HG02623 (cell line): Measurements from ENCODE around the gene VAC14.
A peak's percentile ranks its signal among the peaks of the same experiment; 100 is the strongest.
"Not testable (repeated sequence)": the region's sequence is repeated elsewhere in the genome, so short reads cannot be mapped to it uniquely, and the experiment has no call there.

ENCODE experiments used
- ATAC-seq: cut with Tn5 transposase; IDR thresholded peaks from one replicate; pipeline ENCODE4 v1.9.1; 2021; ENCODE audit warnings: moderate library complexity; ENCODE audit not compliant: unreplicated experiment

Gene VAC14

DNA sequence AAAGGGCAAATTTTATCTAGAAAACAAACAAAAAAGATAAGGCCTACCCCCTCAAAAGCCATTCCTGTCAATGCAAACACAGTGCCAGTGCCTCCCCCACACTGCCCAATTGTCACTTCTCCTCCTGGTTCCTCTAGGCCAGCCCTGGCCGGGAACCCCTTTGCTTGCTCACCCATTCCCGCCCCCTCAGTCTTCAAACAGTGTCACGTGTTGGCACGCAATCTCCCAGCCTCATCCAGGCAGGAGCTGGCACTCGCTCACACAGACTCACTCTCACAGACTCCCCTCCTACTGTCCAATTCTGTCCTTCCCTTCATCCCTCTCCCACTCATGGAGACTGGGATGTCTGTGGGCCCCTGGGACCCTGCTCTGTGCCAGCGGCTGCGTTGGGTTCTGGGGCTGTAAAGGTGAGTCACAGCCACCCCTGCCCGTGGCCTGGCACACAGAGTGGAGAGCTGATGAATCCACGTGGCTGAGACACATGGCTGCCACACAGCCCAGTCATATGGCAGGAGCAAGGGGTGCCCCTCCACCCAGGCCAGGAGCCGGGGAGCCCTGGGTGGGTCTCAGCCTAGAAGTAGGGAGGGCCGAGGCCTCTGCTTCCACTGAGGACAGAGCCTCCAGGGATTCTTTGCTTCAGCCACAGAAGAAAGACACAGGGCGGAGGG is 54.8 kb downstream of the VAC14 start:
- no peak for ATAC-seq

DNA sequence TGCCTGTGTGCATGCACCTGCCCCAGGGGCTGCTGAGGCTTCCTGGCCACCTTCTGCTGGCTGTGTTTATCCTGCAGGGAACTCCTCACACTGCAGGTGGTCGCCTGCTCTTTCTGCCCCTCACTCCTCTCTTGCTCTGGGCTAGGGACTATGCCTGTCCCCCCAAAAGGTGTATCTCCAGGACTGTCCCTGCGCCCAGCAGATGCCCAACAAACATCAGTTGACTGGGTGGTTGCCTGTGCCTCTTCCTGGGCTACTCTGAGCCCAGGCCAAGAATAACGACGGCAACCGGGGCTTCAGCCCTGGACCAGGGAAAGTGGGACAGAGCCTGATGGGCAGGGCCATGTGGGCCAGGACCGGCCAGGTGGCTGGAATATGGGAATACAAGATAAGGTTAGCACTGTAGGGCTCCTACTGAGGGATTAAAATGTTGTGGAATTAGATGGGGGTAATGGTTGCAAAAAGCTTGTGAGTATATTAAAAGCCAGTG is 55.4 kb downstream of the VAC14 start:
- no peak for ATAC-seq

DNA sequence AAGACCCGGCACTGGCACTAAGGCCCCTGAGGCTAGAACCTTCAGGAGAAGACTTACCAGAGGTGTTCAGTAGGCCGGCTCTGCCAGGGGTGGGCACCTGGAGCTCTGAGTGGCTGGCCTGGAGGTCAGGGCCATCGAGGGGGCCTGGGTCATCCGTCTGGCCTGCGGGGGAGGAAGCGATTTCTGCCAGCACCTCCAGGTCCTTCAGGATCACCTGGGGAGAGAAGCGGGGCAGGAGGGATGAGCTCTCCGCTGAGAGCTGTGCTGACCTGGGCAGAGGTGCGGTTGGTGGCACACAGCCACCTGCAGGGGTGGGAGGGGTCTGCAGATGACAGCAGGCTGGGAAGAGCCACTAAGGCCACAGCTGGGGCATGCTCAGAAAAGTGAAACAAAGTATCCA is 56.6 kb downstream of the VAC14 start:
- ATAC-seq: no peak

DNA sequence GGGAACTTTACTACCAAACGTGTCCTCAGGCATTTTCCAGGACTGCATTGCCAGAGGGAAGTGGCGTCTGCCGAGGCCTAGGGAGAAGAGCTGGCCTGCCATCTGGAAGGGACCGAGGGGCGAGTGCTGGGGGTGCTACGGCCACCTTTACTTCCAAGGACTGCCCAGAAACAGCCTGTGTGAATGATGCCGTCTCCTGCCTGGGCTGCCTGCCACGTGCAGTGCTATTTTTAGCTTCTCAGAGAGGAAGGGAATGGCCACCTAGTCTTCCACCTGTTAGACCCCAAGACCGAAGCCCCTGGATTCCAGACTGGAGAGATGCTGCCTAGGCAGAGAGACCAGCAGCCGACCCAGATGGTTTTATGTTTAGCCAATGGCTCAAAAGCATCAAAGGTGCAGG is 57.2 kb downstream of the VAC14 start:
- no peak for ATAC-seq

DNA sequence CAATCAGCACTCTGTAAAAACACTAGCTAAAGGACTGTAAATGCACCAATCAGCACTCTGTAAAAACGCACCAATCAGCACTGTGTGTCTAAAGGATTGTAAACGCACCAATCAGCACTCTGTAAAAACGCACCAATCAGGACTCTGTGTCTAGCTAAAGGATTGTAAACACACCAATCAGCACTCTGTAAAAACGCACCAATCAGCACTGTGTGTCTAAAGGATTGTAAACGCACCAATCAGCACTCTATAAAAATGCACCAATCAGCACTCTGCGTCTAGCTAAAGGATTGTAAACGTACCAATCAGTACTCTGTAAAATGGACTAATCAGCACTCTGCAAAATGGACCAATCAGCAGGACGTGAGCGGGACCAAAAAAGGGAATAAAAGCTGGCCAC is 58.0 kb downstream of the VAC14 start:
- not testable (repeated sequence) for ATAC-seq

DNA sequence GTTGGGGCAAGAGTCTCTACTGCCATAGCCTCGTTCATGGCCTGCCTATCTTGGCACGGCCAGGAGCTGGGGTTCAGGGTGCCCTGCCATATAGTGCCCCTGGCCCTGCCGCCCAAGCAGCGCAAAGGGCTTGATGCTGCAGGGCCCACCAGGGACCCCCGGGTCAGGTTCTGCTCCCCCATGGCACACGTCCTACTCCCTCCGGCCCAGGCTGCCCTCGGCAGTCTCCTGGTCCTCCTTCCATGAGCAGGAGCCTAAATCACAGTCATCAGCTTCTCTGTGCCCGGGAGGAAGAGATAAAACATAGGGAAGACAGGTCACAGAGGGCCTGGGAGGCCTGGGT is 59.2 kb downstream of the VAC14 start:
- no peak for ATAC-seq

DNA sequence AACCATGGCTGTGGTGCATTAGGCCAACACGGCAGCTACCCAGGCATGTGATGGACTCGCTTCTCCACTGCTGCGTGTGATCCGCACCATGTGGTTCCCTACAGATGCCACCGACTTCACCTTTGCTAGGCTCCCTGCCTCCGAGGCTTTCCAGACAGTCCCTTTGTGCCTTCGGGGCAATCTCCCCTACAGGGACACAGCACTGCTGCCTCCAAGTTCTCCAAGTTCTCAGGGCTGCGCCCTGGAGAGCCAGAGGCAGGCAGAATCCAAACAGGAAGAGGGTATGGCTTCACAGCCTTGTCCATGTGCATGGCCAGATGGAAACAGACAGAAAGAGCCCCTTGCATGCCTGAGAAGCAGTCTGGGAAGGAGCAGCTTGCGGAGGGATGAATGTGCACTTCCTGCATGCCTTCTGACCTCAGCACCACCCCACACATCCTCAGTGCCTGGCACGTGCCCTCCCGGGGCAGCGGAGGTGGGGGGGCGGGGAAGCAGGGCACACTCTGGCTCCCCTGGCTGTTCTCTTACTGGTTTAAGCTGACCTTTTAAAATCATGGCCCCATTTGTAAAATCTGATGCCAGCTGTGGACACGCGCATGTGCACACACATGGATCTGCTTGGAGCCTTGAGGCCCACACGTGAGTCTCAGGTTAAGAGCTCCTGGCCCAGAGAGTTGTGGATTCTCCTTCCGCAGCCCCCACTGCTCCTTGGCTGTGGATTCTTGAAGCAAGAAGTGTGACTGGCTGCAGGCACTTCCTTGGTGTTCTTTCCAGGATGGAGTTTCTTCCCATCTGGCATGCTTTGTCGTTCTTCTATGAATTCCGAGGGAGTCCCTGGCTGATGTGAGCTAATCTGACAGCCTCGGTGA is 59.8 kb downstream of the VAC14 start:
- no peak for ATAC-seq

DNA sequence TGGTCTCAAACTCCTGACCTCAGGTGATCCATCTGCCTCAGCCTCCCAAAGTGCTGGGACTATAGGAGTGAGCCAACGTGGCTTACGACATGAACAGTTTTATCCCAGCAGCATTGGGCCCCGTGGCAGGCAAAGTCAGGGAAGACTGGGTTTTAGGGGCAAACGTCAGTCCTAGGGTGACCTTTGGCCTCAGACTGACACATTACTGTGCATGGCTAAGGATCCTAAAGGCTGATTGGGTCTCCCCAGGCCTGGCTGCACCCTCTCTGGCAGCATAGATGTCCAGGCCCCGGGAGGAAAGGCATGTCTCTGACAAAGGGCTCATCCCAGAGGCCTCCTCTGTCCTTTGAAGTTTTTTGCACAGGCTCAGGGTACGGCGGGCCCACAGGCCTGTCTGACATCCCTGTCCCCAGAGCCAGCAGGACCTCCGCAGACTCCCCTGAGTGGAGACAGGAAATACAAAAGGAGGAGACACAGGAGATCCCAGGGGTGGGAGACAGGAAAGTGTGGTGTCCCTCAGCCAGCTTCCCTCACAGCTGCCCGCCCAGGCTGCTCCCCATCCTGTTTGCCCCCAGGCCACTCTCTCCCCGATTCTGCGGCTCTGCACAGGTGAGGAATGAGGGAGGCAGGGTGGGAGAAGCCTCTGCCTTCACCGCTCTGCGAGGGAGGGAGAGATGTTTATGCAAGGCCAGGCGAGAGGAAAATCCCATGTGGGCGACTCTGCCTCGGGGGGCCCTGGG is 60.6 kb downstream of the VAC14 start:
- ATAC-seq: no peak

DNA sequence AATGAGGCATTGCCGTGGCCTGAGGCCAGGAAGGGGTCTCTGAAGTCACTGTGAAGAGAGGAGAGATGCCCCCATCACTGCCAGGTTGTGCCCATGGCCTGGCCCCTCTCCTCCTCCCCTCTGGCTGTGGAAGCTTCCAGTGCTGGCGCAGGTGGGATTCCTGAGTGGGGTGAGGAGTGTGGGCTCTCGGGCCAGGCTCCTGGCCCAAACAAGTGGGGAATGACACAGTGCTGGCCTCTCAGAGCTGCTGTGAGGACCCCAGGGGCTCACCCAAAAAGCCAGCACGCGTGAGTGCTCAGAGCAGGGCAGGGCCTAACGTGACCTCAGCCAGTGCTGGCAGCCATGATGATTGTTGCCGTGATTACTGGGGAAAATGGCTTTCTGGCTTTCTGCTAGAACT is 61.6 kb downstream of the VAC14 start:
- ATAC-seq: no peak

DNA sequence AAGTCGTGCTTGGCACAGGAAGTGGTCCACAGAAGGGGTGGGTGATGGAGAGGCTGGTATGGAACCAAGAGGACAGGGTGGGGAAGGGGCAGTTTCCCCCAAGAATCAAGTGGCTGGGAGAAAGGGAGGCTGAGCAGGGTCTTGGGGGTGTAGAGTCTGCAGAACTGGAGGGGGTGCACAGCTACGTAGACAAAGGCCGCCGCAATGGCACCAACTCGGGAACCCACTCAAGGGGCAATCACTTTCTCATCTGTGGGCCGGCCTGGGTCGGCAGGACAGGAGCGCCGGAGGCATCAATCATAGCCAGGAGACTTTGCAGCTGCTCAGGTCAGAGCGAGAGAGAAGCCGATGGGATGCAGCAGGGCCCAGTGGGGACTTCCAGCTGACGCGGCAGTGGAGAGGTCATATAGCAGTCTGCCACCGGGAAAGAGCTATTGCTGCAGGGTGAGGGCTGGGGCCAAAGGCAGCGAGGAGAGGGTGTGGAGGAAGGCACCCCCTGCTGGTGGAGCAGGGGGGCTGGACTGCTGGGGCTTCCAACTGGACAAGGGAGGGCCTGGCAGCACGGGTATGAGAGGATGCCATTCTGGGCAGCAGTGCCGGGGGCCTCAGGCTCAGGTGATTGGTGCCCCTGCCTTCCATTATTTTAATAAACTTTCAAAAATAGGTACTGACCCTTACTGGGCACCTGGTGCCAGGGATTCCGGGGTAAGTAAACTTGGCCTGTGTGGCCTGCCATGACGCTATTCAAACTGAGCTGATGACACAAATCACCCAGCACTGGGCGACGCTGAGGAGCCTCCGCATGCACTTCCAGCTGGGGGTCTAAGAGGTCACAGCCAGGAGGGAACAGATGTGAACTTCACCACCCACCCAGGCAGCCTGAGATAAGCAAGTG is 62.6 kb downstream of the VAC14 start:
- ATAC-seq: no peak

DNA sequence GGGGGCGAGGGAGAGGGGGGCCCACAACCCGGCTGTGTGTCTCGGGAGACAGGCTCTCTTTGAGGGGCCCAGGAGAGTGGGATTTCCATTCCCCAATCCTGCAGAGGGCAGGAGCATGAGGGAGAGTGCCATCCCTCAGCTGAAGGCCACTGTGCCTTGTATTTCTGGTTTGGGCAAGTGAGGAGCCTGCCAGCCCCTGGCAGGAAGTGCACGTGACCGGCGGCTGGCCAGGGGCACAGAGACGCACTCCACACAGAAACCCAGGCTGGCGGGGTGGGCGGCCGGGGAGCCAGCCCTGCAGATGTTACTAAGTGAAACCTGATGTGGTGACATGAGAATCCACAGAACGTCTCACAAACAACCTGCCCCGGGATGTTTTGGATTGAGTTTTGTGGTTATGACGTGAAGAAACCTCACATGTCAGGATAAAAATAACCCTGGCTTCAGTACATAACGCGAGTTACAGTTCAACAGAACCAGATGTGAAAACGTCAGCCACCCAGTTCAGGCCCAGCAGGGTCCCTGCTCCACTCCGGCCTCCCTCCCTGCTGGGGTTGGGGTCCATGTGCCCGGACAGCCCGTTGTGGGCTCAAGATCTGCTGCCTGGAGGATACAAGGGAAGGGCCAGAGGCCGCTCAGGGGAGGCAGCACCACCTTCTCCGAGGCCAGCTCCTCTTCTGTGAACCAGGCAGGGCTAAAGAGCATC is 63.4 kb downstream of the VAC14 start:
- peak; percentile 91 for ATAC-seq

DNA sequence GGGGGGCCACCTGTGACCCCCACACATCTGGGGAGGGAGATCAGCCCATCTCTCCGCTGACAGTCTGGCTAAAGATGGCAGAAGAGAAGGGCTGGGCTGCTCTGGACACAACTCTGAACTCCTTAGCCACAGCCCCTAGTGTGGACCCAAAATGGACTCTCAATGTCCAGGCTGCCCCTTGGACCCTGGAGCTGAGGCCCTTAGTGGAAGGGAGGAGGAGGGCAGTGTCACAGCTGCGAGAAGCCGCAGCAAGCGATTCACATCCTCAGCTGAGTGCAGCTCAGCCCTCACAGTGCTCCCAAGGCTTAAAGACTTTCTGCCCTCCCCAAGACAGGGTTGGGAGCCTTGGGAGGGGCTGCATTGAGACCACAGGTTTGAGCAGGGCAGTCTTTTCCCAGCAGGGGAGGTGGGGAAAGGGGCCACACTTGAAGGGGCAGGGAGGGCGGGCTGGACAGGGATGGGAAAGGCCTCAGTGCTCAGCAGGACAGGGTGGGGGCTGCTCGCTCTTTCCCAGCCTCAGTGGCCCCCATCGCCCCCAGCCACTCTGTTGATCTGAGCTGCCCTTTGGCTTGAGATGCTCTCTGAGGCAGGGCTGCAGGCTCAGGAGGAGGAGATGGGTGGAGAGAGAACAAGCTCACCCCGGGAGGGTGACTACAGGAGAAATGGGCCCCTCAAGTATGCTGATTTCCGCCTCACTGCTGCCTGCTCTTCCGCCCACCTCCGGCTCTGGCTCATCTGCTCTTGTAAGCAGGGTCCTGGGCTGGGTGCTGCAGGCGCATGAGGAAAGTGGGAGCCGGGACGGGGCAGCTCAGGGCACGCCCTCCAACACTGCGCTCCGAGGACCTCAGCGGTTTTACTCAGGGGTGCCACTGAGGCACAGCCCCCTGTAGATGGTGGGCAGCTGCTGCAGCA is 64.2 kb downstream of the VAC14 start:
- no peak for ATAC-seq

DNA sequence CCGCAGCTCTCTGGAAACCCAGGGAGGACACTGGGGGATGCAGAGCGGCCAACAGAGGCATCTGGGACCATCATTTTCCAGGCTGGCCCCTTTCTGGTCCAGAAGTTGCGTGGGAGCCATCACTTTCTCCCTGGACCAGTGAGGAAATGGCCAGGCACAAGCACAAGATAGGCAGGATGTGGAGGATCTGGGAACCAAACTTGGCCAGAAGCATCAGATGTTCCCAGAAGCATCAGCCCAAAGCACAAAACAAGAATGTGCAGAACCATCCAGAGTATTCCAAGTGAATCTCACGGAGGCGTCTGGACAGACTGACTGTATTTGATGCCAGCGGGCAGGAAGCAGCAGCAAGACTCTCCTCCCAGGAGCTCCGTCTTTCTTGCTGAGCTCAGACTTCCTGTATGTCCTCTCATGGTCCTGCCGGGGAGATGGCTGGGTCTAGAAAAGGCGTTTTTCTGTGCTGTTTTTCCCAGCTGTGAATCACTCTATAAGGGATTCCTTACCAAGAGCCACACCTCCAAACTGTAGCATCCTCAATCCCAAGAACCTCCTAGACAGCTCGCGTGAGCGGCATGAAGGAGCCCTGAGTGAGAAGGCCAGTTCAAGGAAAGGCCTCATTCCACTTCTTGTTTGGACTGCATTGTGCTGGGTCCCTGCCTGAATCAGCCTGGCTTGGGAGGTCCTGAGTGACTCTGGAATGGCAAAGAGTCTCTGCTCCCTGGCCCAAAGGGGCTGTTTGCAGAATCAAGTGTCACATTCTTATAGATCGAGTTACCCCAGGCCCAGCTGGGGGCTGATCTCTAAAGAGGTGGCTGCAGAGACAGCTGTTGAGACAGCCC is 65.6 kb downstream of the VAC14 start:
- no peak for ATAC-seq

DNA sequence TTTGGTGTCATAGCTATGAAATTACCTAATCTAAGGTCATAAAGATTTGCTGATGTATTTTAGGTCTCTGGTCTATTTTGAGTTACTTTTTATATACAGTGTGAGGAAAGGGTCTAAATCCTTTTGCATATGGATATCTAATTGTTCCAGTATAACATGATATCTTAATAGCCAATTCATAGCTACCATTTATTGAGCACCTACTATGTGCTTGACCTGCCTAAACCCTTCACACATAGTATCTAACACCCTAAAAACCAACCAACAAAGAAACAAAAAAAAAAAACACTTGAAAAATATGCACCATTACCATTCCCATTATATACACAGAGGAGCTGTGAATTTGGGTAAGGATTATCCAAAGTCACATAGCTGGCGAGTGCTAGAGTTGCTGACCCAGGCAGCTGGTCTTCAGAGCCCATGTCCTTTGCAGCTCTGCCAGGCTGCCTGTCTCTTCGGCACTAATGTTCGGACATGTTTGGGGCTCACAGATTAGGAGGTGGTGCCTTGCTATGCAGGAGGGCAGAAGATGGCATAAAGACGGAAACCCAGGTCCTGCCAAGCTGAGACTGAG is 66.3 kb downstream of the VAC14 start:
- ATAC-seq: no peak

DNA sequence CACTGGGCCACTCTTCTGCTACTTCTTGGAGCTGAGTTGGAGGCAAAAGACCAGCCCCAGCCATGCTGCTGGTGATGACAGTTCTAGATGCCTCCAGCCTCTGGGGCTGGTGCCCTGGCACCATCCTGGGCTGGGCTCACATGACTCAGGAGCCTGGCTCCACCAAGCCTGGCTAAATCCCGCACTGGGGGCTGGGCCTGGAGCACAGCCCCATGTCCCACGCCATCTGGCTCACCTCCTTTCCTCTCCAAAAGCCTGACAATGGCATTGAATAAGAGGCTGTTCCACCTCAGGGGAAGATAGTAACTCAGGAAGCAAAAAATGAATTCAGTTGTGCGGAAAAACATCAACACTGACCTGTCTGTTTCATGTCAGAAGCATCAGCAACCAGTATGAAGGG is 70.0 kb downstream of the VAC14 start:
- no peak for ATAC-seq

DNA sequence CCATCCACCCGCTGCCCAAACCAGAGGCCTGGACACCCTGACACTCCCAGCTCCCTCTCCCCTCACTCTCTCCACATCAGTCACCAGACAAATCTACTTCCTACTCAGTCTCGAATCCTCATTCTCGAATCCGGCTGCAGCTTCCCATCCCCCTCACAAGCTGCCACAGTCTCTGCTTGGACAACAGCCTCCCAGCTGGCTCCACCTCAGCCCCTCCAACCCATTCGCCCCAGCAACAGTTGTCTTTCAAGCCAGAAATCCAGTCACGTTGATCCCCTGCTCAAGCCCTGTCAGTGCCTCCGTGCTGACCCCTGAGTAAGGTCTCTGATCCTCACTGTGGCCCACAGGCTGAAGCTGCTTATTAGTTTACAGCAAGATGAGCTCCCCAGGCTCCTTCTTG is 70.9 kb downstream of the VAC14 start:
- ATAC-seq: no peak

DNA sequence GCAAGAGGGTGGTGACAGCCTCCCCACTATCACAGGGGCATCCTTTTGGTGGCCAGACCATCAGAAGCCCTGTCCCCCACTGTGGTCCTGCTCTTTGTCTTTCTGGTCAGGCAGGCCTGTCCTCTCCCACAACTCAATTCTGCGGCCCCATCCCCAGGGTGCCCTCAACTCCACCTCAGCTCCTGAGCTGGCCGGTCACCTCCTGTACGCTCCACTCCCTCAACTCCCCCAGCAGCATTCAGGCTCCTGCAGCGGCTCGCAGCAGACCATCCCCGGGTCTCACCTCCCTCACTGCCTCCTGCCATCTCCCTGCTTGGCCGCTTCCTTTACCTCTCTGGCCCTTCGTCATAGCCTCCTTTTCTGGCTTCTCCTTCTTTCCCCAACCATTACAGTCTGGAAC is 71.7 kb downstream of the VAC14 start:
- no peak for ATAC-seq

DNA sequence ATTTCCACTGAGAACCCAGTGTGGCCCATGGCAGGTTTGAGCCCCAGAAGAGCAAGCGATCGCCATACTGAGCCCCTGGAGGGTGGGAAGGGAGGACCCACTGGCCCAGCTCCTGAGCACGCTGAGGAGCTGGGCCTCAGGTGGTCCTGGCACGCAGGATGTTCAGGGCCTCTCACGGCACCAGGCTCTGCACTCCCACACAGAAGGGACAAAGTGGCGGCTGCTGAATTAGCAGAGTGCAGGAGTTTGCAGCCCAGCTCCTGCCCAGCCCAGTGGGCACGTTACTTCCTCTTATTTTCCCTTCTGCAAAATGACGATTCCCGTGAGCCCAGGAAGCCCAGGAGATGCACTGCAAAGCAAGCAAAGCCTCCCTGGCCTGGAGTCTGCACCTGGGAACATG is 72.8 kb downstream of the VAC14 start:
- ATAC-seq: no peak
